Smooth muscle cell (in vitro differentiated cells): ENCODE results near the gene LARP4. TPM values are rescaled to one million over a fixed set of nuclear protein-coding genes. Genes with fewer than 3 reads are reported as not detected.
A peak's percentile ranks its signal among the peaks of the same experiment; 100 is the strongest.

Experiments used
- DNase-seq: peaks from one replicate; lab custom pipeline; 2025; ENCODE audit not compliant: unreplicated experiment; lab: John Stamatoyannopoulos, UW
- H2AFZ ChIP-seq: fragments of 200-600 bp; sonication (generic); 2 replicates; pipeline ENCODE4 v1.6.0; 2016; ENCODE audit warnings: antibody characterized with exemption, low read depth, mild to moderate bottlenecking
- H3F3A ChIP-seq: fragments of 200-600 bp; sonication (generic); 2 replicates; pipeline ENCODE4 v1.6.0; 2017; ENCODE audit warnings: antibody characterized with exemption, low read depth
- H3K27ac ChIP-seq: fragments of 200-600 bp; sonication (generic); 2 replicates; pipeline ENCODE4 v1.5.1; 2016; ENCODE audit warnings: low read depth, mild to moderate bottlenecking
- H3K27me3 ChIP-seq: fragments of 200-600 bp; sonication (generic); 2 replicates; pipeline ENCODE4 v1.6.1; 2016; ENCODE audit warnings: low read depth, mild to moderate bottlenecking
- H3K36me3 ChIP-seq: fragments of 200-600 bp; sonication (generic); 2 replicates; pipeline ENCODE4 v1.5.1; 2016; ENCODE audit warnings: low read depth
- H3K4me1 ChIP-seq: fragments of 200-600 bp; sonication (generic); 2 replicates; pipeline ENCODE4 v1.5.1; 2016; ENCODE audit warnings: low read depth
- H3K4me2 ChIP-seq: fragments of 200-600 bp; sonication (generic); 2 replicates; pipeline ENCODE4 v1.6.0; 2016; ENCODE audit warnings: mild to moderate bottlenecking
- H3K4me3 ChIP-seq: fragments of 200-600 bp; sonication (generic); 2 replicates; pipeline ENCODE4 v1.5.1; 2016; ENCODE audit warnings: mild to moderate bottlenecking
- H3K79me2 ChIP-seq: fragments of 200-600 bp; sonication (generic); 2 replicates; pipeline ENCODE4 v1.6.0; 2016; ENCODE audit warnings: low read depth, mild to moderate bottlenecking
- H3K9ac ChIP-seq: fragments of 200-600 bp; sonication (generic); 2 replicates; pipeline ENCODE4 v1.6.0; 2016; ENCODE audit warnings: low read depth
- H3K9me3 ChIP-seq: fragments of 200-600 bp; sonication (generic); replicated peaks from 2 replicates; pipeline ENCODE4 v1.5.1; 2016; ENCODE audit warnings: low read depth
- H4K20me1 ChIP-seq: fragments of 200-600 bp; sonication (generic); 2 replicates; pipeline ENCODE4 v1.6.0; 2016; ENCODE audit warnings: low read depth
- CTCF ChIP-seq: fragments of 200-600 bp; sonication (generic); IDR thresholded peaks from 2 replicates; pipeline ENCODE4 v1.5.1; 2017; ENCODE audit warnings: borderline replicate concordance, mild to moderate bottlenecking, antibody characterized with exemption; ENCODE audit not compliant: insufficient read depth, poor library complexity, severe bottlenecking
- whole genome bisulfite sequencing: methylation state at CpG from one replicate; pipeline ENCODE4 v1.1.7; 2016; ENCODE audit warnings: low lambda C conversion rate; 5-methylcytosine and 5-hydroxymethylcytosine counted together
- polyA plus RNA-seq: library from polyadenylated mRNA; unstranded; fragments of >200 nt; fragmentation: Nextera tagmentation; extraction: Ambion mirVana; gene quantifications from 2 replicates; pipeline ENCODE4 v1.2.1, GENCODE V29; 2016
- total RNA-seq: library from RNA; depleted of rRNA; stranded (reverse); fragments of >200 nt; gene quantifications from 2 replicates; pipeline ENCODE4 v1.2.3, GENCODE V29; 2014

The LARP4 gene
- total and polyA plus RNA-seq, 2 experiments from 2014 or later = 11.7 to 37.9 TPM

GRCh38 chr12:50505675-50506530 is 105.2 kb downstream of the LARP4 start:
- Histone ChIP-seq H4K20me1 (peaks cover 41% of the 10 kb centered on the region), H3K4me3 (peak overlapping the region; percentile 70), H3K27ac (peak overlapping the region; percentile 76), H3K4me1 (peaks cover 20% of the 10 kb centered on the region), H3K36me3 (no peaks in the 10 kb centered on the region), H2AFZ (peak overlapping the region; percentile 35), H3K9me3 (no peaks in the 10 kb centered on the region), H3F3A (no peaks in the 10 kb centered on the region), H3K9ac (peak overlapping the region; percentile 88), H3K79me2 (peaks cover 58% of the 10 kb centered on the region), H3K4me2 (peak overlapping the region; percentile 99), H3K27me3 (no peaks in the 10 kb centered on the region)
- 3% methylated on average over 11 of the region's 11 CpGs for WGBS
- no peak for DNase-seq
- no peak for TF ChIP-seq CTCF

- peak overlapping the region; percentile 70 for H3K4me3 ChIP-seq
- peaks cover 47% of the 10 kb centered on the region for H4K20me1 ChIP-seq
- H3K9me3 ChIP-seq = no peaks in the 10 kb centered on the region
- TF ChIP-seq CTCF = no peak
- H2AFZ ChIP-seq = no peak overlapping the region
- peak overlapping the region; percentile 99 for H3K4me2 ChIP-seq
- peak overlapping the region; percentile 88 for H3K9ac ChIP-seq
- 13% methylated on average over 2 of the region's 2 CpGs for WGBS
- peak overlapping the region; percentile 76 for H3K27ac ChIP-seq
- H3K79me2 ChIP-seq = peaks cover 67% of the 10 kb centered on the region
- H3K4me1 ChIP-seq = peaks cover 20% of the 10 kb centered on the region
- DNase-seq = no peak
- H3K36me3 ChIP-seq = no peaks in the 10 kb centered on the region
- no peaks in the 10 kb centered on the region for H3K27me3 ChIP-seq
- no peaks in the 10 kb centered on the region for H3F3A ChIP-seq
Observed at GRCh38 chr12:50506753-50507473, 106.2 kb downstream of the LARP4 start.

GRCh38 chr12:50507474-50507838 is 106.8 kb downstream of the LARP4 start:
- TF ChIP-seq CTCF = no peak
- DNase-seq = no peak
- Histone ChIP-seq H3F3A (no peaks in the 10 kb centered on the region), H3K36me3 (no peaks in the 10 kb centered on the region), H3K9me3 (no peaks in the 10 kb centered on the region), H3K9ac (peak overlapping the region; percentile 88), H2AFZ (no peak overlapping the region), H4K20me1 (peaks cover 52% of the 10 kb centered on the region), H3K4me2 (peak overlapping the region; percentile 99), H3K4me3 (peak overlapping the region; percentile 70), H3K4me1 (peaks cover 20% of the 10 kb centered on the region), H3K79me2 (peaks cover 72% of the 10 kb centered on the region), H3K27me3 (no peaks in the 10 kb centered on the region), H3K27ac (peak overlapping the region; percentile 76)
- WGBS = 82% methylated on average over 11 of the region's 11 CpGs
